GM19467 (cell line): Measurements from ENCODE around the gene FAM72A.
"Not testable (repeated sequence)": the region's sequence is repeated elsewhere in the genome, so short reads cannot be mapped to it uniquely, and the experiment has no call there.

Experiments
- ATAC-seq: cut with Tn5 transposase; IDR thresholded peaks from one replicate; pipeline ENCODE4 v1.9.1; 2021; ENCODE audit warnings: mild to moderate bottlenecking, moderate library complexity; ENCODE audit not compliant: unreplicated experiment

Gene FAM72A

GRCh38 chr1:206169794-206170193, 32.8 kb downstream of the FAM72A start:
- ATAC-seq = not testable (repeated sequence)

- not testable (repeated sequence) for ATAC-seq
Measured at GRCh38 chr1:206167350-206168029, 35.1 kb downstream of the FAM72A start.

DNA sequence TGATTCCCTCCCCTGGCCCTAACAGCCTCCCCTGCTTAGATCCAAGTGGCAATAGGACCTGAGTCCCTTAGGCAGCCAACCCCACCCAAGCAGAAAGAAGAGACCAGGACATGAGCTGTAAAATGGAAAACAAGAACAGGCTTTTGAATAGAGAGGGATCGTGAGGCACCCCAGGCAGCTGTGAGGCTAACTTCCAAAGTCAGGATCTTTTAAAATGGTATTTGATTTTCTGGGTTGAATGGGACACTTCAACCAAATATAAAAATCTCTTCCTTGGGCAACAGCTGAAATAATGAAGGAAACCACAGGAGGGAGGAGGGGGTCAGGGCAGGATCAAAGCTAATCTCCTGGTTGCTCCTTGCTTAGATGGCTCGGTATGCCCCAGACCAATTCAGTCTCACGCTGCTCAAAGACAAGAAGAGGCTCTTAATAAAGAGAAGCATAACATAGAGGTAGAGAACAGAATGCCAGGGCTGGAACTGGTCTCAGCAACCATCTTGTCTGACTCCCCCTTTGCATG, 56.8 kb downstream of the FAM72A start:
- ATAC-seq = no peak

GRCh38 chr1:206144605-206145004, 58.0 kb downstream of the FAM72A start:
- ATAC-seq = no peak

DNA sequence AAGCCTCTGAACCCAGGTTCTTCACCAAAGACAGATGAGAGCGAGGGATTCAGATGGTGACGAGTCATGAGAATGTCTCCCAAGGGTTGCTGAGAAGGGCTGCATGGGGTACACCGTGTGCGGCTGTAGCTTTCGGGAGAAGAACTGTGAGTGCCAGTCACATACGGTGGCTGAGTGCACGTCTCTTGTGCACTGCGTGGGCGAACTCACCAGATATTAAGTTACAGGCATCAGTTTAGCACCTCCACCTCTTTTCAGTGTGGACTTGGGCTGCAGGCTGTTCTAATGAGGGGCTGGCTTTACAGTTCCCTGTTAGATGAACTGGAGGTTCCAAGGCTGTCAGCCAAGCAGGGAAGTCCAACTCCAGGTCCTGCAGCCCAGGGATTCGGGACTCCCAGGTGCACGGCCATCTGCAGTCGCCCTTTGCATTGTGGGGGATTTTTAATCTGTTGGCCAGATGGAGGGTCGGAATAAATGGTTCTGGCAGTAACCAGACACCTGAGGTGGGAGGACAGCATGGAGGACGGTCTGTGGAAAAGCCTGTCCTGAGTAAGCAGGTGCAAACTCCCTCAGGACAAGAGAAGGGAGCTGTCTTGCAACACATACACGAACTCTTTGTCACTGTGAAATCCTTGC, 59.0 kb downstream of the FAM72A start:
- no peak for ATAC-seq

- no peak for ATAC-seq
Measured at GRCh38 chr1:206142770-206143169, 59.9 kb downstream of the FAM72A start.

DNA sequence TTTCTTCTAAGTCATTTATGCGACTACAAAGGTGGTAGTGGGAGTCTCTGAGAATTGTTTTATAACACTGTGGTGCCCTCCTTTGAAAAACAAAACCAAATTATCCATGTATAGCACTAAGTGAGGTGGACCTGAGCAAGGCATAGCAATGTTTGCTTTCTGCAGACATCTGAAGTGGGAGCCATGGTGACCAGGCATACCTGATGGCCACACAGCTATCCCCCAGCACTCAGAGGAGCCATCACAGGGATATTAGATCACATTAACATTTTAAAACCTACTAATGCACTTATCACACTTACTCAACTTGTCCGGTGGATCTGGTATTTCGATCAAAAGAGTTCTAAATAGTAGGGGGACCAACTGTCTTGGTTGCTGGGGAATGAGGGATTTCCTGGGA, 60.6 kb downstream of the FAM72A start:
- ATAC-seq = no peak

- ATAC-seq = no peak
Measured at GRCh38 chr1:206136241-206136640, 66.4 kb downstream of the FAM72A start.
